Omental fat pad (tissue), 4 donors: Measurements from ENCODE around the gene ANKRD63. TPM values are rescaled to one million over a fixed set of nuclear protein-coding genes. Genes with fewer than 3 reads are reported as not detected.

Experiments used
- ATAC-seq: fragments of 150-250 bp; one replicate; pipeline ENCODE4 v1.9.1; 2016; ENCODE audit warnings: mild to moderate bottlenecking, moderate library complexity; ENCODE audit not compliant: low FRiP score
- DNase-seq: peaks from one replicate; pipeline ENCODE4 v3.0.0-alpha.2; 2019; ENCODE audit warnings: low spot score
- CTCF ChIP-seq, 3 donors: fragments of 450-650 bp; IDR thresholded peaks; one replicate each; pipeline ENCODE4 v1.5.1; 2016 to 2017; ENCODE audit warnings: antibody characterized with exemption in 3 of 3, mild to moderate bottlenecking in 3 of 3, moderate library complexity in 2 of 3
- total RNA-seq, 4 donors: library from RNA; depleted of rRNA; stranded (reverse); fragments of >200 nt; gene quantifications; one replicate each; pipeline ENCODE4 v1.1.0, GENCODE V29; 2016

Gene ANKRD63
- total RNA-seq, 4 donors from 2014 or later, result not detected

- no peak for TF ChIP-seq CTCF (IDR thresholded peaks at IDR 0.05)
- ATAC-seq (no peak), DNase-seq (no peak)
Measured at GRCh38 chr15:40285151-40285550, 2.3 kb upstream of the ANKRD63 start.

- no peak for TF ChIP-seq CTCF (IDR thresholded peaks at IDR 0.05)
- DNase-seq (no peak), ATAC-seq (no peak)
Measured at GRCh38 chr15:40283615-40284300, 894 bp upstream of the ANKRD63 start.

- ATAC-seq, result no peak
- TF ChIP-seq CTCF (IDR thresholded peaks at IDR 0.05), result no peak
- no peak for DNase-seq
Measured at GRCh38 chr15:40282147-40282868, 556 bp downstream of the ANKRD63 start.

- no peak for TF ChIP-seq CTCF (IDR thresholded peaks at IDR 0.05)
- DNase-seq (no peak), ATAC-seq (no peak)
Measured at GRCh38 chr15:40281801-40282146, 1.1 kb downstream of the ANKRD63 start.

- no peak for DNase-seq
- no peak for ATAC-seq
- no peak for TF ChIP-seq CTCF (IDR thresholded peaks at IDR 0.05)
Measured at GRCh38 chr15:40281057-40281800, 1.6 kb downstream of the ANKRD63 start.

GRCh38 chr15:40280260-40281056, 2.4 kb downstream of the ANKRD63 start:
- DNase-seq (no peak), ATAC-seq (no peak)
- no peak for TF ChIP-seq CTCF (IDR thresholded peaks at IDR 0.05)
